PFSK-1 (cell line): Measurements from ENCODE around the gene DDX47.

Source experiments
- POLR2AphosphoS5 ChIP-seq: IDR thresholded peaks from 2 replicates; pipeline ENCODE4 v1.6.1; 2012; ENCODE audit warnings: low read depth, mild to moderate bottlenecking, control low read depth, low read length, moderate library complexity
- SIN3A ChIP-seq: IDR thresholded peaks from 2 replicates; pipeline ENCODE4 v1.6.1; 2012; ENCODE audit warnings: mild to moderate bottlenecking, low read length, moderate library complexity, borderline replicate concordance; ENCODE audit not compliant: insufficient read depth
- TAF1 ChIP-seq: IDR thresholded peaks from 2 replicates; pipeline ENCODE4 v1.6.1; 2012; ENCODE audit warnings: low read length, control low read depth, borderline replicate concordance; ENCODE audit not compliant: insufficient read depth
- TF ChIP-seq, protein P1 (sequence below), 2 experiments: IDR thresholded peaks; 2 replicates each; pipeline versions ENCODE4 v1.6.1 to v1.8.0; 2011 to 2012; ENCODE audit warnings: low read depth in 2 of 2, low read length in 2 of 2, control low read depth in 1 of 2, inconsistent platforms in 1 of 2, mild to moderate bottlenecking in 1 of 2, moderate library complexity in 1 of 2; ENCODE audit not compliant: insufficient read depth in 1 of 2

DNA sequence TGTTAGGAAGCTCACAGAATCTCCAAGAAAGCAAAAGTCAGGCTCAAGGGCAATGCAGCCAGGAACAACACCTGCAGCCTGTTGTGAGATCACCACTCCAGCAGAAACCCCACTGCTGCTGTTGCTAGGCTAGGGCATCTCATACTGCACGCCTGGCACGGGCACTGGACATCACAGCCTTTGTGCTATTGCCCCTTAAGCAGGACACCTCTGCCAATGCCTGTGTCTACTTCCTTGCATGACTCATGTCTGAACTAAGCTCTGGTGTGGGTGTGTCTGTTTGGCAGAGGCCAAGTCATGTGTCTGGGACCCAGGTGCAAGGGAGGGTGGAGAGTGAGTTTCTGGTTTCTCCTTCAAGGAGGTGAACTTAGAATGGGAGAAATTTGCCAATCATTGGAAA lies 10.0 kb upstream of the DDX47 start:
- TF ChIP-seq, protein P1, sequence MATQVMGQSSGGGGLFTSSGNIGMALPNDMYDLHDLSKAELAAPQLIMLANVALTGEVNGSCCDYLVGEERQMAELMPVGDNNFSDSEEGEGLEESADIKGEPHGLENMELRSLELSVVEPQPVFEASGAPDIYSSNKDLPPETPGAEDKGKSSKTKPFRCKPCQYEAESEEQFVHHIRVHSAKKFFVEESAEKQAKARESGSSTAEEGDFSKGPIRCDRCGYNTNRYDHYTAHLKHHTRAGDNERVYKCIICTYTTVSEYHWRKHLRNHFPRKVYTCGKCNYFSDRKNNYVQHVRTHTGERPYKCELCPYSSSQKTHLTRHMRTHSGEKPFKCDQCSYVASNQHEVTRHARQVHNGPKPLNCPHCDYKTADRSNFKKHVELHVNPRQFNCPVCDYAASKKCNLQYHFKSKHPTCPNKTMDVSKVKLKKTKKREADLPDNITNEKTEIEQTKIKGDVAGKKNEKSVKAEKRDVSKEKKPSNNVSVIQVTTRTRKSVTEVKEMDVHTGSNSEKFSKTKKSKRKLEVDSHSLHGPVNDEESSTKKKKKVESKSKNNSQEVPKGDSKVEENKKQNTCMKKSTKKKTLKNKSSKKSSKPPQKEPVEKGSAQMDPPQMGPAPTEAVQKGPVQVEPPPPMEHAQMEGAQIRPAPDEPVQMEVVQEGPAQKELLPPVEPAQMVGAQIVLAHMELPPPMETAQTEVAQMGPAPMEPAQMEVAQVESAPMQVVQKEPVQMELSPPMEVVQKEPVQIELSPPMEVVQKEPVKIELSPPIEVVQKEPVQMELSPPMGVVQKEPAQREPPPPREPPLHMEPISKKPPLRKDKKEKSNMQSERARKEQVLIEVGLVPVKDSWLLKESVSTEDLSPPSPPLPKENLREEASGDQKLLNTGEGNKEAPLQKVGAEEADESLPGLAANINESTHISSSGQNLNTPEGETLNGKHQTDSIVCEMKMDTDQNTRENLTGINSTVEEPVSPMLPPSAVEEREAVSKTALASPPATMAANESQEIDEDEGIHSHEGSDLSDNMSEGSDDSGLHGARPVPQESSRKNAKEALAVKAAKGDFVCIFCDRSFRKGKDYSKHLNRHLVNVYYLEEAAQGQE (IDR thresholded peaks at IDR 0.05; ENCODE audit: insufficient read depth in 1 of 2, low read depth in 2 of 2, low read length in 2 of 2): no peak
- TF ChIP-seq POLR2AphosphoS5: no peak
- no peak for TF ChIP-seq TAF1
- TF ChIP-seq SIN3A: peak; percentile 49; the same call in 1 of the 2 replicates
